A673 (cell line): ENCODE data around the gene TTLL10. TPM values are rescaled to one million over a fixed set of nuclear protein-coding genes. Genes with fewer than 3 reads are reported as not detected.

ENCODE experiments used
- BruUV-seq: library from RNA; stranded (reverse); fragments of 400-500 nt; replicated peaks from 2 replicates; lab custom pipeline; 2021; lab: Mats Ljungman, UMichigan
- CTCF ChIA-PET: fragments of 300-600 bp; sonication (Branson Sonifier 250); formaldehyde crosslinking; loops from one replicate; lab custom pipeline; 2022; ENCODE audit warnings: antibody characterized with exemption; lab: Charles Lee
- POLR2A ChIA-PET: fragments of 300-600 bp; sonication (Branson Sonifier 250); formaldehyde crosslinking; loops from one replicate; lab custom pipeline; 2022; ENCODE audit warnings: antibody characterized with exemption; ENCODE audit not compliant: low non-redundant PET; lab: Charles Lee
- DNase-seq: peaks from one replicate; pipeline ENCODE4 v3.0.0-alpha.2; 2015; ENCODE audit warnings: low spot score
- H3K27ac ChIP-seq: fragments of 200-600 bp; sonication (generic); 2 replicates; pipeline ENCODE4 v1.5.1; 2016; ENCODE audit warnings: mixed run types, low read depth, mild to moderate bottlenecking, mixed read lengths, antibody characterized with exemption, low read length; ENCODE audit not compliant: poor library complexity, severe bottlenecking
- H3K27me3 ChIP-seq: fragments of 200-600 bp; sonication (generic); replicated peaks from 2 replicates; pipeline ENCODE4 v1.6.1; 2017; ENCODE audit warnings: mixed run types, low read depth, mild to moderate bottlenecking, mixed read lengths, antibody characterized with exemption, low read length; ENCODE audit not compliant: insufficient read depth, poor library complexity
- H3K36me3 ChIP-seq: fragments of 200-600 bp; sonication (generic); 2 replicates; pipeline ENCODE4 v1.6.1; 2016; ENCODE audit warnings: mixed run types, mild to moderate bottlenecking, mixed read lengths, antibody characterized with exemption, low read length; ENCODE audit not compliant: insufficient read depth, poor library complexity, severe bottlenecking
- H3K4me1 ChIP-seq: fragments of 200-600 bp; sonication (generic); 2 replicates; pipeline ENCODE4 v1.6.1; 2017; ENCODE audit warnings: mixed run types, mild to moderate bottlenecking, mixed read lengths, antibody characterized with exemption, low read length; ENCODE audit not compliant: insufficient read depth, poor library complexity, severe bottlenecking
- H3K4me3 ChIP-seq: fragments of 200-600 bp; sonication (generic); 2 replicates; pipeline ENCODE4 v1.5.1; 2016; ENCODE audit warnings: low read depth, mixed run types, mild to moderate bottlenecking, mixed read lengths, low read length; ENCODE audit not compliant: poor library complexity, severe bottlenecking
- H3K9me3 ChIP-seq: fragments of 200-600 bp; sonication (generic); 2 replicates; pipeline ENCODE4 v1.6.1; 2016; ENCODE audit warnings: mixed run types, low read depth, mild to moderate bottlenecking, mixed read lengths, antibody characterized with exemption, low read length; ENCODE audit not compliant: poor library complexity, severe bottlenecking
- CTCF ChIP-seq: fragments of 300-800, 200-600 bp; sonication (generic); conservative IDR thresholded peaks from 2 replicates; pipeline ENCODE4 v1.5.1; 2017; ENCODE audit warnings: low read depth, mild to moderate bottlenecking, antibody characterized with exemption, low read length, moderate library complexity, mixed read lengths
- EZH2 ChIP-seq: fragments of 200-600 bp; sonication (generic); IDR thresholded peaks from 2 replicates; pipeline ENCODE4 v1.6.1; 2017; ENCODE audit warnings: borderline replicate concordance, low read depth, mild to moderate bottlenecking, mixed read lengths, antibody characterized with exemption, low read length; ENCODE audit not compliant: poor library complexity, severe bottlenecking
- intact Hi-C: fragments of 100-400 bp; cut with micrococcal nuclease; formaldehyde crosslinking; loops from one replicate; pipeline ENCODE4 v1.10.0; 2022; ENCODE audit not compliant: unreplicated experiment
- total RNA-seq: library from RNA; stranded (reverse); gene quantifications from 2 replicates; pipeline ENCODE4 v1.2.3, GENCODE V29; 2021

TTLL10 gene
- total RNA-seq, 1 experiment from 2014 or later: not detected

- intact Hi-C loops: no loop called here
- Histone ChIP-seq H3K27me3 (no peaks in the 10 kb centered on the region), H3K36me3 (no peaks in the 10 kb centered on the region), H3K4me1 (peaks cover 28% of the 10 kb centered on the region), H3K27ac (no peak overlapping the region), H3K9me3 (no peaks in the 10 kb centered on the region), H3K4me3 (no peak overlapping the region)
- TF ChIP-seq CTCF: no peak
- no peak for TF ChIP-seq EZH2
- ChIA-PET POLR2A (no interaction called here), CTCF (no interaction called here)
- no TSS peak for BruUV-seq
- no peak for DNase-seq
These were observed 6.9 kb upstream of the TTLL10 start for GRCh38 chr1:1166642-1167397.

GRCh38 chr1:1167398-1167821 is 6.3 kb upstream of the TTLL10 start:
- H3K36me3 ChIP-seq: no peaks in the 10 kb centered on the region
- no peaks in the 10 kb centered on the region for H3K9me3 ChIP-seq
- CTCF ChIA-PET: no interaction called here
- no TSS peak for BruUV-seq
- POLR2A ChIA-PET: no interaction called here
- intact Hi-C loops: no loop called here
- H3K27me3 ChIP-seq: no peaks in the 10 kb centered on the region
- peaks cover 30% of the 10 kb centered on the region for H3K4me1 ChIP-seq
- no peak overlapping the region for H3K27ac ChIP-seq
- H3K4me3 ChIP-seq: no peak overlapping the region
- no peak for TF ChIP-seq CTCF
- no peak for TF ChIP-seq EZH2
- DNase-seq: no peak

- no peak for TF ChIP-seq EZH2
- TF ChIP-seq CTCF: no peak
- CTCF ChIA-PET: no interaction called here
- intact Hi-C loops: no loop called here
These were observed 5.7 kb upstream of the TTLL10 start for GRCh38 chr1:1167841-1168450.

More at GRCh38 chr1:1167841-1168450, 5.7 kb upstream of the TTLL10 start:
- BruUV-seq: no TSS peak
- no peak for DNase-seq
- Histone ChIP-seq H3K9me3 (no peaks in the 10 kb centered on the region), H3K36me3 (no peaks in the 10 kb centered on the region), H3K4me1 (peaks cover 30% of the 10 kb centered on the region), H3K27ac (no peak overlapping the region), H3K27me3 (no peaks in the 10 kb centered on the region), H3K4me3 (no peak overlapping the region)
- POLR2A ChIA-PET: no interaction called here
